GM12878 (cell line): ENCODE measurements around the gene OTOA.
"Not testable (repeated sequence)": the region's sequence is repeated elsewhere in the genome, so short reads cannot be mapped to it uniquely, and the experiment has no call there.

ENCODE experiments used
- ATF3 ChIP-seq: IDR thresholded peaks from 2 replicates; pipeline ENCODE4 v1.6.1; 2011; ENCODE audit warnings: low read depth, mild to moderate bottlenecking, low read length, moderate library complexity, borderline replicate concordance; ENCODE audit errors: extremely low read depth
- BACH1 ChIP-seq: fragments of 450-650 bp; IDR thresholded peaks from 2 replicates; pipeline ENCODE4 v1.6.1; 2017; ENCODE audit warnings: mild to moderate bottlenecking, borderline replicate concordance
- PAX8 ChIP-seq: fragments of 450-650 bp; IDR thresholded peaks from 2 replicates; pipeline ENCODE4 v1.6.1; 2017; ENCODE audit warnings: mild to moderate bottlenecking, moderate library complexity
- ZBED1 ChIP-seq: IDR thresholded peaks from 2 replicates; pipeline ENCODE4 v1.6.1; 2016; ENCODE audit warnings: borderline replicate concordance
- ZBTB40 ChIP-seq: fragments of 450-650 bp; IDR thresholded peaks from 2 replicates; pipeline ENCODE4 v1.6.1; 2016; ENCODE audit warnings: mild to moderate bottlenecking, moderate library complexity, borderline replicate concordance
- TF ChIP-seq, protein P1 (sequence below): fragments of 150-350 bp; IDR thresholded peaks from 2 replicates; pipeline ENCODE4 v1.6.1; 2016; ENCODE audit warnings: low read depth, low read length
- TF ChIP-seq, protein P2 (sequence below): fragments of 450-650 bp; IDR thresholded peaks from 2 replicates; pipeline ENCODE4 v1.6.1; 2017; ENCODE audit warnings: antibody characterized with exemption, mild to moderate bottlenecking, moderate library complexity
- TF ChIP-seq, protein P3 (sequence below), 3 experiments: IDR thresholded peaks in 2 of 3; conservative IDR thresholded peaks in 1 of 3; 2 replicates each; pipeline ENCODE4 v1.5.1; 2011; ENCODE audit warnings: low read depth in 3 of 3, low read length in 3 of 3, mild to moderate bottlenecking in 3 of 3, control low read depth in 2 of 3, moderate library complexity in 2 of 3, inconsistent platforms in 1 of 3, mixed read lengths in 1 of 3; ENCODE audit not compliant: control insufficient read depth in 2 of 3, insufficient read depth in 1 of 3; ENCODE audit errors: extremely low read depth in 1 of 3

GRCh38 chr16:21790506-21790905 lies 126.7 kb downstream of the OTOA start:
- TF ChIP-seq ZBTB40, ZBED1, ATF3, PAX8, BACH1: not testable (repeated sequence)
- TF ChIP-seq, protein P1, sequence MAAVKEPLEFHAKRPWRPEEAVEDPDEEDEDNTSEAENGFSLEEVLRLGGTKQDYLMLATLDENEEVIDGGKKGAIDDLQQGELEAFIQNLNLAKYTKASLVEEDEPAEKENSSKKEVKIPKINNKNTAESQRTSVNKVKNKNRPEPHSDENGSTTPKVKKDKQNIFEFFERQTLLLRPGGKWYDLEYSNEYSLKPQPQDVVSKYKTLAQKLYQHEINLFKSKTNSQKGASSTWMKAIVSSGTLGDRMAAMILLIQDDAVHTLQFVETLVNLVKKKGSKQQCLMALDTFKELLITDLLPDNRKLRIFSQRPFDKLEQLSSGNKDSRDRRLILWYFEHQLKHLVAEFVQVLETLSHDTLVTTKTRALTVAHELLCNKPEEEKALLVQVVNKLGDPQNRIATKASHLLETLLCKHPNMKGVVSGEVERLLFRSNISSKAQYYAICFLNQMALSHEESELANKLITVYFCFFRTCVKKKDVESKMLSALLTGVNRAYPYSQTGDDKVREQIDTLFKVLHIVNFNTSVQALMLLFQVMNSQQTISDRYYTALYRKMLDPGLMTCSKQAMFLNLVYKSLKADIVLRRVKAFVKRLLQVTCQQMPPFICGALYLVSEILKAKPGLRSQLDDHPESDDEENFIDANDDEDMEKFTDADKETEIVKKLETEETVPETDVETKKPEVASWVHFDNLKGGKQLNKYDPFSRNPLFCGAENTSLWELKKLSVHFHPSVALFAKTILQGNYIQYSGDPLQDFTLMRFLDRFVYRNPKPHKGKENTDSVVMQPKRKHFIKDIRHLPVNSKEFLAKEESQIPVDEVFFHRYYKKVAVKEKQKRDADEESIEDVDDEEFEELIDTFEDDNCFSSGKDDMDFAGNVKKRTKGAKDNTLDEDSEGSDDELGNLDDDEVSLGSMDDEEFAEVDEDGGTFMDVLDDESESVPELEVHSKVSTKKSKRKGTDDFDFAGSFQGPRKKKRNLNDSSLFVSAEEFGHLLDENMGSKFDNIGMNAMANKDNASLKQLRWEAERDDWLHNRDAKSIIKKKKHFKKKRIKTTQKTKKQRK: not testable (repeated sequence)
- TF ChIP-seq, protein P2, sequence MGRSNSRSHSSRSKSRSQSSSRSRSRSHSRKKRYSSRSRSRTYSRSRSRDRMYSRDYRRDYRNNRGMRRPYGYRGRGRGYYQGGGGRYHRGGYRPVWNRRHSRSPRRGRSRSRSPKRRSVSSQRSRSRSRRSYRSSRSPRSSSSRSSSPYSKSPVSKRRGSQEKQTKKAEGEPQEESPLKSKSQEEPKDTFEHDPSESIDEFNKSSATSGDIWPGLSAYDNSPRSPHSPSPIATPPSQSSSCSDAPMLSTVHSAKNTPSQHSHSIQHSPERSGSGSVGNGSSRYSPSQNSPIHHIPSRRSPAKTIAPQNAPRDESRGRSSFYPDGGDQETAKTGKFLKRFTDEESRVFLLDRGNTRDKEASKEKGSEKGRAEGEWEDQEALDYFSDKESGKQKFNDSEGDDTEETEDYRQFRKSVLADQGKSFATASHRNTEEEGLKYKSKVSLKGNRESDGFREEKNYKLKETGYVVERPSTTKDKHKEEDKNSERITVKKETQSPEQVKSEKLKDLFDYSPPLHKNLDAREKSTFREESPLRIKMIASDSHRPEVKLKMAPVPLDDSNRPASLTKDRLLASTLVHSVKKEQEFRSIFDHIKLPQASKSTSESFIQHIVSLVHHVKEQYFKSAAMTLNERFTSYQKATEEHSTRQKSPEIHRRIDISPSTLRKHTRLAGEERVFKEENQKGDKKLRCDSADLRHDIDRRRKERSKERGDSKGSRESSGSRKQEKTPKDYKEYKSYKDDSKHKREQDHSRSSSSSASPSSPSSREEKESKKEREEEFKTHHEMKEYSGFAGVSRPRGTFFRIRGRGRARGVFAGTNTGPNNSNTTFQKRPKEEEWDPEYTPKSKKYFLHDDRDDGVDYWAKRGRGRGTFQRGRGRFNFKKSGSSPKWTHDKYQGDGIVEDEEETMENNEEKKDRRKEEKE: not testable (repeated sequence)
- TF ChIP-seq, protein P3, sequence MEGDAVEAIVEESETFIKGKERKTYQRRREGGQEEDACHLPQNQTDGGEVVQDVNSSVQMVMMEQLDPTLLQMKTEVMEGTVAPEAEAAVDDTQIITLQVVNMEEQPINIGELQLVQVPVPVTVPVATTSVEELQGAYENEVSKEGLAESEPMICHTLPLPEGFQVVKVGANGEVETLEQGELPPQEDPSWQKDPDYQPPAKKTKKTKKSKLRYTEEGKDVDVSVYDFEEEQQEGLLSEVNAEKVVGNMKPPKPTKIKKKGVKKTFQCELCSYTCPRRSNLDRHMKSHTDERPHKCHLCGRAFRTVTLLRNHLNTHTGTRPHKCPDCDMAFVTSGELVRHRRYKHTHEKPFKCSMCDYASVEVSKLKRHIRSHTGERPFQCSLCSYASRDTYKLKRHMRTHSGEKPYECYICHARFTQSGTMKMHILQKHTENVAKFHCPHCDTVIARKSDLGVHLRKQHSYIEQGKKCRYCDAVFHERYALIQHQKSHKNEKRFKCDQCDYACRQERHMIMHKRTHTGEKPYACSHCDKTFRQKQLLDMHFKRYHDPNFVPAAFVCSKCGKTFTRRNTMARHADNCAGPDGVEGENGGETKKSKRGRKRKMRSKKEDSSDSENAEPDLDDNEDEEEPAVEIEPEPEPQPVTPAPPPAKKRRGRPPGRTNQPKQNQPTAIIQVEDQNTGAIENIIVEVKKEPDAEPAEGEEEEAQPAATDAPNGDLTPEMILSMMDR (IDR thresholded peaks at IDR 0.05 in 2 of 3, conservative IDR thresholded peaks at IDR 0.05 in 1 of 3; ENCODE audit: control insufficient read depth in 2 of 3, extremely low read depth in 1 of 3, insufficient read depth in 1 of 3, low read depth in 3 of 3, low read length in 3 of 3): not testable (repeated sequence)
